Skeletal muscle tissue (tissue), 4 donors: Measurements from ENCODE around the gene PRLH. TPM values are rescaled to one million over a fixed set of nuclear protein-coding genes. Genes with fewer than 3 reads are reported as not detected.
"Not testable (repeated sequence)": the region's sequence is repeated elsewhere in the genome, so short reads cannot be mapped to it uniquely, and the experiment has no call there.

Experiments
- H3K27ac ChIP-seq: one replicate; pipeline ENCODE4 v1.7.0; 2013; ENCODE audit warnings: mild to moderate bottlenecking, low read depth, low read length, inconsistent platforms
- H3K27me3 ChIP-seq, 3 donors: one replicate each; pipeline ENCODE4 v1.7.0; 2013; ENCODE audit warnings: low read length in 3 of 3; ENCODE audit not compliant: control insufficient read depth in 3 of 3, insufficient read depth in 3 of 3
- H3K36me3 ChIP-seq, 3 donors: one replicate each; pipeline ENCODE4 v1.7.0; 2013; ENCODE audit warnings: low read length in 3 of 3; ENCODE audit not compliant: control insufficient read depth in 3 of 3, insufficient read depth in 3 of 3
- H3K4me1 ChIP-seq, 3 donors: one replicate each; pipeline ENCODE4 v1.7.0; 2013; ENCODE audit warnings: low read length in 3 of 3, mild to moderate bottlenecking in 3 of 3; ENCODE audit not compliant: control insufficient read depth in 3 of 3, insufficient read depth in 3 of 3
- H3K4me3 ChIP-seq, 3 donors: one replicate each; pipeline ENCODE4 v1.7.0; 2013; ENCODE audit warnings: low read length in 3 of 3
- H3K9ac ChIP-seq, 3 donors: one replicate each; pipeline ENCODE4 v1.7.0; 2013; ENCODE audit warnings: low read length in 3 of 3, mild to moderate bottlenecking in 3 of 3, moderate library complexity in 2 of 3, low read depth in 1 of 3
- H3K9me3 ChIP-seq, 3 donors: one replicate each; pipeline ENCODE4 v1.7.0; 2013; ENCODE audit warnings: low read length in 3 of 3; ENCODE audit not compliant: control insufficient read depth in 3 of 3
- total RNA-seq: library from RNA; depleted of rRNA; stranded (reverse); fragments of >200 nt; gene quantifications from one replicate; pipeline ENCODE4 v1.2.3, GENCODE V29; 2014
- donor health status: Osteomylitis.

The PRLH gene
- total RNA-seq, 1 donor from 2014 or later, result not detected

DNA sequence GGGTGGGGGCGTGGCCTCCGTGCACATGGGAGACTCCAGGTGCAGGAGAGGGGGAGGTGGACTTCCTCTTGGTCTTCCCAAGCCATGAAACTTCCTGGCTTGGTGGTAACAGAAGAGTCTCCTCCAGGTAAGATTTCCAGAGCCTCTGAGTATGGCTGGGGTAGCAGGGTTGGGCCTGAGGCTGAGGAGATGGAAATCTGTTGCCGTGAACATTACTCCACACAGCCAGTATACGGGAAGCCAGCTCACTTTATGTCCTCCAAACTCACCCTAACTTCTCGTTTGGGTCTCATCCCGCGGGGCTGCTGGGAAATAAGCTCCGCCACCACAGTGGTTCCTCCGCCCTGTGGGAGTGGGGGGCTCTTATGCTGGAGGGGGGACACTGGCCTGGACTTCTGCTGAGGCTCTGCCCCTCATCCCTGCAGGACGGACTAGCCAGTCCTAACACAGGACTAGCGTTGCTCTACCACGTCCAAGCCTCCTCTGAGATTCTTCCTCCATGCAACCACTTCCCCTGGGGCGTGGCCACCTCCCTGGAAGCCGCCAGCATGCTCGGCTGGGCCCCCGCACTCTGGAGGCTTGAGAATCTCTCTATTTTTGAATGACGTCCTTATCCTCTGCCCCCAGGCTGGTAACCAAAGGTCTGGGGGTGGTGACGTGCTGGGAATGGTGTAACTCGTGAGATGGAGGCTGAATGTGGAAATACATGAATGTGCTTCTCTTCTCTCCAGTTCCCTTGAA is 24.9 kb downstream of the PRLH start:
- Histone ChIP-seq H3K27me3 (no peaks in the 10 kb centered on the region), H3K9ac (no peak overlapping the region), H3K36me3 (no peaks in the 10 kb centered on the region), H3K9me3 (no peaks in the 10 kb centered on the region), H3K4me1 (peaks cover 12 to 26% (median 17%) of the 10 kb centered on the region in 3 donors), H3K27ac (no peak overlapping the region), H3K4me3 (no peak overlapping the region)

GRCh38 chr2:237592425-237592980 is 26.1 kb downstream of the PRLH start:
- H3K4me1 ChIP-seq, result peaks cover 12 to 27% (median 17%) of the 10 kb centered on the region in 3 donors
- H3K36me3 ChIP-seq, result no peaks in the 10 kb centered on the region

DNA sequence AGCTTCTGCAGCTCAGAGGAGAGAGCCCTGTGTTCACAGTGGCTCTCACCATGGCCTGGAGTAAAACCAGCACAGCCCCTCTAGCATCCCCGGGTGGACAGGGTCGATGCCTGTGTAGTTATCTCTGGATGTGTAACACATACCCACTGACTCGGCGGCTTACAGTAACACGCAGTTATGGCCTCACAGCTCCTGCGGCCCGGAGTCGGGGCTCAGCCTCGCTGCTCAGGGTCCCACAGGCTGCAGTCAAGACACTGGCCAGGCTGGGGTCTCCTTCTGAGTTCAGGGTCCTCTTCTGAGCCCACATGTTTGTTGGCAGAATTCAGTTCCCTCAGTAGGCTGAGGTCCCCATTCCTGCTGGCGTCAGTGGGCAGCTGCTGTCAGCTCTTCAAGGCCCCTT is 26.7 kb downstream of the PRLH start:
- Histone ChIP-seq H3K9ac (no peak overlapping the region), H3K27me3 (no peaks in the 10 kb centered on the region), H3K4me1 (peaks cover 12 to 31% (median 17%) of the 10 kb centered on the region in 3 donors), H3K27ac (no peak overlapping the region), H3K36me3 (no peaks in the 10 kb centered on the region), H3K9me3 (no peaks in the 10 kb centered on the region), H3K4me3 (no peak overlapping the region)

More at GRCh38 chr2:237592425-237592980, 26.1 kb downstream of the PRLH start:
- Histone ChIP-seq H3K9me3 (no peaks in the 10 kb centered on the region), H3K27me3 (no peaks in the 10 kb centered on the region), H3K4me3 (no peak overlapping the region), H3K9ac (no peak overlapping the region), H3K27ac (no peak overlapping the region)

GRCh38 chr2:237593596-237594320 is 27.4 kb downstream of the PRLH start:
- H3K36me3 ChIP-seq, result no peaks in the 10 kb centered on the region
- H3K27me3 ChIP-seq, result no peaks in the 10 kb centered on the region
- H3K9ac ChIP-seq, result no peak overlapping the region
- no peaks in the 10 kb centered on the region for H3K9me3 ChIP-seq
- H3K27ac ChIP-seq, result no peak overlapping the region
- no peak overlapping the region for H3K4me3 ChIP-seq
- peaks cover 12 to 34% (median 17%) of the 10 kb centered on the region in 3 donors for H3K4me1 ChIP-seq

- no peak overlapping the region for H3K4me3 ChIP-seq
- peak overlapping the region; percentile 25 for H3K27ac ChIP-seq
- no peaks in the 10 kb centered on the region for H3K27me3 ChIP-seq
- no peaks in the 10 kb centered on the region for H3K36me3 ChIP-seq
- H3K9ac ChIP-seq, result peak overlapping the region in 1 of 3 donors; percentile 10
- H3K9me3 ChIP-seq, result no peaks in the 10 kb centered on the region
- H3K4me1 ChIP-seq, result peaks cover 12 to 40% (median 20%) of the 10 kb centered on the region in 3 donors
These were observed 28.1 kb downstream of the PRLH start for GRCh38 chr2:237594514-237594871.

DNA sequence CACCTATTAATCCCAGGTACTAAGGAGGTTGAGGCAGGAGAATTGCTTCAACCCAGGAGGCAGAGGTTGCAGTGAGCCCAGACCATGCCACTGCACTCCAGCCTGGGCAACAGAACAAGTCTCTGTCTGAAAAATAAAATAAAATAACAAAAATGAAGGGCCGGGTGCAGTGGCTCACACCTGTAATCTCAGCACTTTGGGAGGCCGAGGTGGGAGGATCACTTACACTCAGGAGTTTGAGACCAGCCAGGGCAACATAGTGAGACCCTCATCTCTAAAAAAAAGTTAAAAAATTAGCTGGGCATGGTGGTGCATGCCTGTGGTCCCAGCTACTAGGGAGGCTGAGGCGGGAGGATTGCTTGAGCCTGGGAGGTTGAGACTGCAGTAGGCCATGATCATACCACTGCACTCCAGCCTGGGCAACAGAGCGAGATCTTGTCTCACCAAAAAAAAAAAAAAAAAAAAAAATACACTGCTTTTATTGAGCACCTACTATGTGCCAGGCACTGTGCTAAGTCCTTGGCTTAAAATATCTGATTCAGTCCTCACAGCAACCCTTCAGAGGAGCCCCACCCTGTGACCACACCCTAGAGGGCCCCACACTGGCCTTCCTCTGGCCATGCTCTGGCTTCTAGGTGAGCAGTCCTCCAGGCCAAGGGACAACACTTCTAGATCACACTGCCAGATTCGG is 29.6 kb downstream of the PRLH start:
- not testable (repeated sequence) for H3K9ac ChIP-seq, H3K9me3 ChIP-seq, H3K27ac ChIP-seq, H3K36me3 ChIP-seq, H3K4me3 ChIP-seq, H3K27me3 ChIP-seq
- H3K4me1 ChIP-seq, result peaks cover 20 to 43% (median 23%) of the 10 kb centered on the region in 3 donors

- H3K9ac ChIP-seq, result no peak overlapping the region
- no peaks in the 10 kb centered on the region for H3K27me3 ChIP-seq
- no peak overlapping the region for H3K4me3 ChIP-seq
- no peaks in the 10 kb centered on the region for H3K9me3 ChIP-seq
- no peaks in the 10 kb centered on the region for H3K36me3 ChIP-seq
- no peak overlapping the region for H3K27ac ChIP-seq
- peaks cover 20 to 47% (median 30%) of the 10 kb centered on the region in 3 donors for H3K4me1 ChIP-seq
These were observed 30.3 kb downstream of the PRLH start for GRCh38 chr2:237596520-237597195.

DNA sequence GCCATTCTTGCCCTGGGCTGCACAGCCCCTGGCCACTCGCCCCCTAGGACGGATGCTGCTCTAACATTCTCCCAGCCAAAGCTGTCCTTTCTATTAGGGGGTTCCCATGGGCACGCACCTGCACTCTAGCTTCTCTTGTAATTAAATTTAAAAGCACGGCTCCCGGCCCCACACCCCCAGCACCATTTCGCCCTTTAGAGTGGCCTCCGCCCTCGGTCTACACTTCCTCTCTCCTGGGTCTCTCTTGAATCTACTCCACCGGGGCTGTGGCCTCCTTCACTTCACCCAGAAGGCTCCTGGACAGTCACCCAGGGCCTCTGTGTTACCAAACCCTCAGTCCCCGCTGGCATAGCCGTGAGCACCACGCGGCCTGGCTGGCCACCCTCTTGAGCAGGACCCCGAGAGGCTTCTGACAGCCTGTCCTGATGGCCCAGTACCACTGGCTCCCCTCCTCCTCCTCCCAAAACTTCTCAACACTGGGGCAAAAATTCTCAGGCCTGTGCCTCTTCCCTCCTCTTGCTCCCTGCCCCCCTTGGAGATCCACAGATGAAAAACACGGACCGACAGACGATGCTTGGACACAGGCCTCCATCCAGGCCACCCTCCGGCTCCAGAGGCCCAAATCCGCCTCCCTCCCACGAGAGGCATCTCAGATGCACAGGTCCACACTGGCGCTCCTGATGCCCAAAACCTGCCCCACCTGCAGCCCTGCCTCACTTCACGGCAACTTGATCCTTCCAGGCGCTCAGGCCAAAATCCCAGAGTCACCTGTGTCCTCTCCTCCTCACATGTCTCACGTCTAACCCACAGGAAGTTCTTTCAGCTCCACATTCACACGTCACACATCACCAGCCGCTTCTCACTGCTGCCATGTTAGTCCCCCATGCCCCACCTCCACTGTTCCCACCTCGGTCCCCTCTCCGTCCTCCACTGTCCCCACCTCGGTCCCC is 31.1 kb downstream of the PRLH start:
- no peaks in the 10 kb centered on the region for H3K36me3 ChIP-seq
- H3K9me3 ChIP-seq, result no peaks in the 10 kb centered on the region
- H3K4me3 ChIP-seq, result no peak overlapping the region
- H3K27ac ChIP-seq, result no peak overlapping the region
- no peak overlapping the region for H3K9ac ChIP-seq
- H3K27me3 ChIP-seq, result no peaks in the 10 kb centered on the region
- peaks cover 20 to 50% (median 32%) of the 10 kb centered on the region in 3 donors for H3K4me1 ChIP-seq
